Osteoblast (primary cell): ENCODE data around the gene SIAH1. TPM values are rescaled to one million over a fixed set of nuclear protein-coding genes. Genes with fewer than 3 reads are reported as not detected.
A peak's percentile ranks its signal among the peaks of the same experiment; 100 is the strongest.

ENCODE experiments used
- DNase-seq: peaks from one replicate; pipeline ENCODE4 v3.0.0; 2011; ENCODE audit warnings: low spot score, mixed read lengths; ENCODE audit not compliant: insufficient read length; ENCODE audit errors: missing footprints
- H2AFZ ChIP-seq: 2 replicates; pipeline ENCODE4 v1.6.0; 2011; ENCODE audit warnings: mild to moderate bottlenecking, low read length
- H3K27ac ChIP-seq: 2 replicates; pipeline ENCODE4 v1.5.1; 2011; ENCODE audit warnings: mild to moderate bottlenecking, low read depth, low read length, moderate library complexity
- H3K27me3 ChIP-seq: 2 replicates; pipeline ENCODE4 v1.6.0; 2012; ENCODE audit warnings: mild to moderate bottlenecking, control low read depth, inconsistent platforms, low read length, moderate library complexity; ENCODE audit not compliant: insufficient read depth
- H3K36me3 ChIP-seq: 2 replicates; pipeline ENCODE4 v1.5.1; 2011; ENCODE audit warnings: mild to moderate bottlenecking, low read length, control low read depth, moderate library complexity; ENCODE audit not compliant: insufficient read depth
- H3K4me1 ChIP-seq: 2 replicates; pipeline ENCODE4 v1.5.1; 2011; ENCODE audit warnings: mild to moderate bottlenecking, low read length, control low read depth, moderate library complexity; ENCODE audit not compliant: insufficient read depth
- H3K4me2 ChIP-seq: 2 replicates; pipeline ENCODE4 v1.6.0; 2011; ENCODE audit warnings: mild to moderate bottlenecking, low read length; ENCODE audit not compliant: insufficient read depth
- H3K4me3 ChIP-seq: fragments of 200-600 bp; sonication (generic); 3 replicates; pipeline ENCODE4 v1.5.1; 2012; ENCODE audit warnings: mild to moderate bottlenecking, low read length, inconsistent platforms; ENCODE audit not compliant: insufficient read depth
- H3K79me2 ChIP-seq: 2 replicates; pipeline ENCODE4 v1.6.0; 2012; ENCODE audit warnings: mild to moderate bottlenecking, low read length, control low read depth, inconsistent platforms; ENCODE audit not compliant: insufficient read depth
- H3K9me3 ChIP-seq: 2 replicates; pipeline ENCODE4 v1.5.1; 2011; ENCODE audit warnings: low read depth, low read length, control low read depth
- H4K20me1 ChIP-seq: 2 replicates; pipeline ENCODE4 v1.6.0; 2012; ENCODE audit warnings: mild to moderate bottlenecking, low read length, control low read depth; ENCODE audit not compliant: insufficient read depth
- CTCF ChIP-seq: IDR thresholded peaks from 2 replicates; pipeline ENCODE4 v1.5.1; 2011; ENCODE audit warnings: mild to moderate bottlenecking, low read depth, low read length, moderate library complexity; ENCODE audit errors: extremely low read depth
- total RNA-seq: library from RNA; depleted of rRNA; stranded (reverse); fragments of >200 nt; gene quantifications from 2 replicates; pipeline ENCODE4 v1.2.3, GENCODE V29; 2012

SIAH1 gene
- total RNA-seq, 1 donor = 43.1 TPM

- no peak for TF ChIP-seq CTCF
- Histone ChIP-seq H3K27me3 (no peaks in the 10 kb centered on the region), H2AFZ (peak overlapping the region; percentile 72), H3K27ac (peak overlapping the region; percentile 46), H3K79me2 (peaks cover 27% of the 10 kb centered on the region), H4K20me1 (peaks cover 21% of the 10 kb centered on the region), H3K4me1 (peaks cover 24% of the 10 kb centered on the region), H3K36me3 (no peaks in the 10 kb centered on the region), H3K9me3 (no peaks in the 10 kb centered on the region), H3K4me3 (peak overlapping the region; percentile 48), H3K4me2 (peak overlapping the region; percentile 72)
- DNase-seq = peak; percentile 91
Observed at GRCh38 chr16:48386559-48387312, 1.5 kb upstream of the SIAH1 start.

GRCh38 chr16:48384520-48385252, 527 bp downstream of the SIAH1 start:
- Histone ChIP-seq H2AFZ (peak overlapping the region; percentile 62), H3K4me3 (peak overlapping the region; percentile 84), H3K4me1 (peaks cover 24% of the 10 kb centered on the region), H4K20me1 (peaks cover 39% of the 10 kb centered on the region), H3K9me3 (no peaks in the 10 kb centered on the region), H3K27ac (peak overlapping the region; percentile 73), H3K79me2 (peaks cover 48% of the 10 kb centered on the region), H3K4me2 (peak overlapping the region; percentile 91), H3K36me3 (no peaks in the 10 kb centered on the region), H3K27me3 (no peaks in the 10 kb centered on the region)
- DNase-seq = peak; percentile 96
- no peak for TF ChIP-seq CTCF

GRCh38 chr16:48383877-48384519, 1.2 kb downstream of the SIAH1 start:
- DNase-seq = peak; percentile 75
- no peaks in the 10 kb centered on the region for H3K9me3 ChIP-seq
- H2AFZ ChIP-seq = peak overlapping the region; percentile 62
- no peaks in the 10 kb centered on the region for H3K36me3 ChIP-seq
- TF ChIP-seq CTCF = no peak
- peaks cover 24% of the 10 kb centered on the region for H3K4me1 ChIP-seq
- peak overlapping the region; percentile 91 for H3K4me2 ChIP-seq
- H3K27me3 ChIP-seq = no peaks in the 10 kb centered on the region
- H3K27ac ChIP-seq = peak overlapping the region; percentile 57
- peak overlapping the region; percentile 84 for H3K4me3 ChIP-seq
- H3K79me2 ChIP-seq = peaks cover 55% of the 10 kb centered on the region
- H4K20me1 ChIP-seq = peaks cover 46% of the 10 kb centered on the region
